ENCODE measurements around the gene PSMD10.

DNA sequence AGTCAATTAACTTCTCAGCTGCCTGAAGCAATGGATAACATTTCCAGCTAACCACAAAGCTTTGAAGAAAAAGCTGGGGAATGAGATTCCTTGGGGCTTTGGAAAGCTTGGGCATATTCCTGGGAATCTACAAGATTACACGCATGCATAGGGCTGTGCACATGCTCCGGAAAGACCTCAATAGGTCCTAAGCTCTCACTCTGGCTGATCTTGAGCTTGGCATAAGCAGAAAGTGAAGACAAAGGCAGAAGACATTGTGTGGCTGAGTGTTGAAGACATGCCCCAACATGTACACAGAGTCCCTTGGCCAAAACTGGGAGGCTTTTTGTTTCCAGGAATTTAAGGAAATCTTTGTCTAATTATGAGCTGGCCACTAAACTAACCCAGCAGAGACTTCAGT, 31.4 kb upstream of the PSMD10 start:
- TF ChIP-seq, protein P1, sequence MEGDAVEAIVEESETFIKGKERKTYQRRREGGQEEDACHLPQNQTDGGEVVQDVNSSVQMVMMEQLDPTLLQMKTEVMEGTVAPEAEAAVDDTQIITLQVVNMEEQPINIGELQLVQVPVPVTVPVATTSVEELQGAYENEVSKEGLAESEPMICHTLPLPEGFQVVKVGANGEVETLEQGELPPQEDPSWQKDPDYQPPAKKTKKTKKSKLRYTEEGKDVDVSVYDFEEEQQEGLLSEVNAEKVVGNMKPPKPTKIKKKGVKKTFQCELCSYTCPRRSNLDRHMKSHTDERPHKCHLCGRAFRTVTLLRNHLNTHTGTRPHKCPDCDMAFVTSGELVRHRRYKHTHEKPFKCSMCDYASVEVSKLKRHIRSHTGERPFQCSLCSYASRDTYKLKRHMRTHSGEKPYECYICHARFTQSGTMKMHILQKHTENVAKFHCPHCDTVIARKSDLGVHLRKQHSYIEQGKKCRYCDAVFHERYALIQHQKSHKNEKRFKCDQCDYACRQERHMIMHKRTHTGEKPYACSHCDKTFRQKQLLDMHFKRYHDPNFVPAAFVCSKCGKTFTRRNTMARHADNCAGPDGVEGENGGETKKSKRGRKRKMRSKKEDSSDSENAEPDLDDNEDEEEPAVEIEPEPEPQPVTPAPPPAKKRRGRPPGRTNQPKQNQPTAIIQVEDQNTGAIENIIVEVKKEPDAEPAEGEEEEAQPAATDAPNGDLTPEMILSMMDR (IDR thresholded peaks at IDR 0.05; ENCODE audit: insufficient read depth, low read length, poor library complexity, severe bottlenecking): no peak
- no peak for TF ChIP-seq EZH2phosphoT487 (conservative IDR thresholded peaks at IDR 0.05; ENCODE audit: low read length)
